ENCODE results near the gene RPA1.

RPA1 gene

GRCh38 chr17:1942666-1943435, 113.0 kb downstream of the RPA1 start:
- no peak for DNase-seq

- no peak for DNase-seq
These were observed 113.6 kb downstream of the RPA1 start for GRCh38 chr17:1943436-1943831.

- DNase-seq = no peak
These were observed 115.8 kb downstream of the RPA1 start for GRCh38 chr17:1945621-1946020.

GRCh38 chr17:1946021-1946932, 116.5 kb downstream of the RPA1 start:
- DNase-seq = no peak

GRCh38 chr17:1947229-1947742, 117.5 kb downstream of the RPA1 start:
- DNase-seq = no peak

- no peak for DNase-seq
These were observed 118.1 kb downstream of the RPA1 start for GRCh38 chr17:1947743-1948516.

- no peak for DNase-seq
These were observed 118.7 kb downstream of the RPA1 start for GRCh38 chr17:1948517-1948825.
